NK-92 (cell line): ENCODE results near the gene FEV.

Experiments
- DNase-seq: peaks from one replicate; lab custom pipeline; 2025; ENCODE audit not compliant: unreplicated experiment; lab: John Stamatoyannopoulos, UW

Gene FEV

GRCh38 chr2:218985021-218985324 lies at the start of gene FEV:
FEV (minus strand) TSS chr2:218985184; CDS start chr2:218985075, 109 bp downstream.
- DNase-seq = no peak

- no peak for DNase-seq
Observed at GRCh38 chr2:219032051-219032745, 47.2 kb upstream of the FEV start.

GRCh38 chr2:219031005-219031738 lies 46.2 kb upstream of the FEV start:
- DNase-seq = no peak

GRCh38 chr2:219030177-219030940 lies 45.4 kb upstream of the FEV start:
- no peak for DNase-seq

GRCh38 chr2:219029829-219030165 lies 44.8 kb upstream of the FEV start:
- DNase-seq = no peak

- DNase-seq = no peak
Observed at GRCh38 chr2:219028996-219029828, 44.2 kb upstream of the FEV start.

- no peak for DNase-seq
Observed at GRCh38 chr2:219028141-219028540, 43.2 kb upstream of the FEV start.

- DNase-seq = no peak
Observed at GRCh38 chr2:219027511-219028055, 42.6 kb upstream of the FEV start.

GRCh38 chr2:219026946-219027345 lies 42.0 kb upstream of the FEV start:
- DNase-seq = no peak

GRCh38 chr2:219025637-219026585 lies 40.9 kb upstream of the FEV start:
- DNase-seq = no peak

- DNase-seq = no peak
Observed at GRCh38 chr2:219024059-219024458, 39.1 kb upstream of the FEV start.

GRCh38 chr2:219023045-219023605 lies 38.1 kb upstream of the FEV start:
- no peak for DNase-seq

- no peak for DNase-seq
Observed at GRCh38 chr2:219022616-219023015, 37.6 kb upstream of the FEV start.

GRCh38 chr2:219022041-219022440 lies 37.1 kb upstream of the FEV start:
- DNase-seq = no peak

GRCh38 chr2:219021591-219021990 lies 36.6 kb upstream of the FEV start:
- DNase-seq = no peak

- DNase-seq = no peak
Observed at GRCh38 chr2:219020604-219021365, 35.8 kb upstream of the FEV start.

GRCh38 chr2:219019436-219019835 lies 34.5 kb upstream of the FEV start:
- no peak for DNase-seq

GRCh38 chr2:219018726-219019125 lies 33.7 kb upstream of the FEV start:
- DNase-seq = no peak

GRCh38 chr2:219018286-219018685 lies 33.3 kb upstream of the FEV start:
- DNase-seq = no peak
